Measurements from ENCODE around the gene UBE2QL1.

The UBE2QL1 gene

DNA sequence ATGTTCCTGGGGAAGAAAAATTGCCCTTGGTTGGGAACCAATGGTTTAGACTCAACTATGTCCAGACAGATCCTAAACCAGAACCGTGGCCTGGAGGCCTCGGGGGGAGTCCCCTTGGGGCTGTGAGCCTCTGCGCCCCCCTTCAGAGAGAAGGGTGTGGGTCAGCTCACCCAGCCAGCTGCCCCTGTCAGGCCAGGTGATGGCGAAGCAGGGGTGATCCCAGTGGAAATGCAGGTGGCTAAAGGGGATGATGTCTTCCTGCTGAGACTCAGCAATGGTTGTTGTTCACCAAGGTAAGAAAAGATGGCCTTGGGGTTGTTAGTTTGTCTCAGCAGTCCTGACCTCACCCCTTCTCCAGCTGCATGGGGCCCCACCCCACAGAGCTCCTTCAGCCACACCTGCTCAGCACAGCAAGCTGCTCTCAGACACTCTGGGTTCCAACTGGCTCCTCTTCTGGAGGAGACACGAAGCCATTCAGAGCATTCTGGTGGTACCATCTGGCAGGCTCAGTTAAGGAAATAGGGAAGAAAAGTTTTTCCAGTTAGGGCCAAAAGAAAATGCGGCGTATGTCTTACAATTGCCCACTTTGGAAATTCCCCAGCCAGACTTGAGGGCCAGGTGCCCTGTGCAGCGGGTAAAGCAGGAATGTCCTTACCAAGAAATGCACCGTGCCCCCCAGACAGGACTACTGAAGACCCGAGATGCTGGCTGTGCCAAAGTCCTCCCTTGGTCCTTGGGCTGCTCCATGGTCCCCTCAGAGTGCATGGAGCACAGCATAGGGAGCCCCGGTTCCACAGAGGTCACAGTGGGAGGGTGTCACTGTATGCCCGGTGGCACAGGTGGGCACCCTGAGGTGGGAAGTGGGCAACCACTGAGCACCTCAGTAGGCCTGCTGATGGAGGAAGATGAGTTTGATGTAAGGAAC is 94.0 kb downstream of the UBE2QL1 start:
- no peak overlapping the region for H3K4me3 ChIP-seq (ENCODE audit: low read depth, low read length, poor library complexity, severe bottlenecking)
- H3F3A ChIP-seq (ENCODE audit: insufficient read depth, low read length): no peaks in the 10 kb centered on the region
- H3K79me2 ChIP-seq (ENCODE audit: insufficient read depth, low read length): no peaks in the 10 kb centered on the region
- no peak overlapping the region for H3K27ac ChIP-seq (ENCODE audit: low read depth, low read length, poor library complexity, severe bottlenecking)
- no peaks in the 10 kb centered on the region for H3K9me2 ChIP-seq (ENCODE audit: low read depth, low read length)
- no peaks in the 10 kb centered on the region for H3K36me3 ChIP-seq (ENCODE audit: insufficient read depth, low read length)
- H3K27me3 ChIP-seq (ENCODE audit: insufficient read depth, low read length): 0 out of 2 replicates have a peak, but pooled peaks cover 4% of the 10 kb centered on the region
- H2AFZ ChIP-seq (ENCODE audit: low read length): no peak overlapping the region
- no peak overlapping the region for H3K9ac ChIP-seq (ENCODE audit: low read length)
- H3K4me1 ChIP-seq (ENCODE audit: insufficient read depth, low read length, severe bottlenecking): no peaks in the 10 kb centered on the region
- TF ChIP-seq, protein P1, sequence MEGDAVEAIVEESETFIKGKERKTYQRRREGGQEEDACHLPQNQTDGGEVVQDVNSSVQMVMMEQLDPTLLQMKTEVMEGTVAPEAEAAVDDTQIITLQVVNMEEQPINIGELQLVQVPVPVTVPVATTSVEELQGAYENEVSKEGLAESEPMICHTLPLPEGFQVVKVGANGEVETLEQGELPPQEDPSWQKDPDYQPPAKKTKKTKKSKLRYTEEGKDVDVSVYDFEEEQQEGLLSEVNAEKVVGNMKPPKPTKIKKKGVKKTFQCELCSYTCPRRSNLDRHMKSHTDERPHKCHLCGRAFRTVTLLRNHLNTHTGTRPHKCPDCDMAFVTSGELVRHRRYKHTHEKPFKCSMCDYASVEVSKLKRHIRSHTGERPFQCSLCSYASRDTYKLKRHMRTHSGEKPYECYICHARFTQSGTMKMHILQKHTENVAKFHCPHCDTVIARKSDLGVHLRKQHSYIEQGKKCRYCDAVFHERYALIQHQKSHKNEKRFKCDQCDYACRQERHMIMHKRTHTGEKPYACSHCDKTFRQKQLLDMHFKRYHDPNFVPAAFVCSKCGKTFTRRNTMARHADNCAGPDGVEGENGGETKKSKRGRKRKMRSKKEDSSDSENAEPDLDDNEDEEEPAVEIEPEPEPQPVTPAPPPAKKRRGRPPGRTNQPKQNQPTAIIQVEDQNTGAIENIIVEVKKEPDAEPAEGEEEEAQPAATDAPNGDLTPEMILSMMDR (IDR thresholded peaks at IDR 0.05; ENCODE audit: low read length): no peak
- TF ChIP-seq EZH2 (IDR thresholded peaks at IDR 0.05; ENCODE audit: borderline replicate concordance, low read length): no peak
- H3K4me2 ChIP-seq (ENCODE audit: low read length): no peak overlapping the region
- no peaks in the 10 kb centered on the region for H4K20me1 ChIP-seq (ENCODE audit: insufficient read depth, low read length)
- no peaks in the 10 kb centered on the region for H3K9me3 ChIP-seq (ENCODE audit: low read length)

DNA sequence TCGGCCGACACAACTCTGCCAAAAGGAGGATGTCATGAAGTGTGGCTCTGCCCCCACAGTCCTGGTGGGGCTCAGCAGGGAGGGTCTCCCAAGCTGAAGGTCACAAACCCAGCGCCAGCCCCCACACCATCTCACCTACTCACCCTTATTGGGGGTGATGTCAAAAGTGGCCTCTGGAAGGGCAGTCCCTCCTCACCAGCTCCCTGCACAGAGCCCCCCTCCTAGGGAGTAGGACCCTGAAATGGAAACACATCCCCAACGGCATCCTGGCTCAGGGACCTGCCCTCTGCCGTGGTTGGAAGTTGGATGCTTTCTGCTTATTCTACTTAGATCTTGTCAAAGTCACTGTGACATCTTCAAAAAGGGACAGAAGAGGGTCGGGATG is 94.7 kb downstream of the UBE2QL1 start:
- H3K9me2 ChIP-seq (ENCODE audit: low read depth, low read length): no peaks in the 10 kb centered on the region
- no peaks in the 10 kb centered on the region for H3K79me2 ChIP-seq (ENCODE audit: insufficient read depth, low read length)
- H3K4me3 ChIP-seq (ENCODE audit: low read depth, low read length, poor library complexity, severe bottlenecking): no peak overlapping the region
- H3K4me2 ChIP-seq (ENCODE audit: low read length): no peak overlapping the region
- H3K27me3 ChIP-seq (ENCODE audit: insufficient read depth, low read length): 0 out of 2 replicates have a peak, but pooled peaks cover 4% of the 10 kb centered on the region
- no peak overlapping the region for H3K9ac ChIP-seq (ENCODE audit: low read length)
- no peaks in the 10 kb centered on the region for H3K4me1 ChIP-seq (ENCODE audit: insufficient read depth, low read length, severe bottlenecking)
- no peaks in the 10 kb centered on the region for H3K9me3 ChIP-seq (ENCODE audit: low read length)
- H3F3A ChIP-seq (ENCODE audit: insufficient read depth, low read length): no peaks in the 10 kb centered on the region
- TF ChIP-seq EZH2 (IDR thresholded peaks at IDR 0.05; ENCODE audit: borderline replicate concordance, low read length): no peak
- TF ChIP-seq, protein P1 (IDR thresholded peaks at IDR 0.05; ENCODE audit: low read length): no peak
- no peak overlapping the region for H2AFZ ChIP-seq (ENCODE audit: low read length)
- no peak overlapping the region for H3K27ac ChIP-seq (ENCODE audit: low read depth, low read length, poor library complexity, severe bottlenecking)
- no peaks in the 10 kb centered on the region for H4K20me1 ChIP-seq (ENCODE audit: insufficient read depth, low read length)
- no peaks in the 10 kb centered on the region for H3K36me3 ChIP-seq (ENCODE audit: insufficient read depth, low read length)

DNA sequence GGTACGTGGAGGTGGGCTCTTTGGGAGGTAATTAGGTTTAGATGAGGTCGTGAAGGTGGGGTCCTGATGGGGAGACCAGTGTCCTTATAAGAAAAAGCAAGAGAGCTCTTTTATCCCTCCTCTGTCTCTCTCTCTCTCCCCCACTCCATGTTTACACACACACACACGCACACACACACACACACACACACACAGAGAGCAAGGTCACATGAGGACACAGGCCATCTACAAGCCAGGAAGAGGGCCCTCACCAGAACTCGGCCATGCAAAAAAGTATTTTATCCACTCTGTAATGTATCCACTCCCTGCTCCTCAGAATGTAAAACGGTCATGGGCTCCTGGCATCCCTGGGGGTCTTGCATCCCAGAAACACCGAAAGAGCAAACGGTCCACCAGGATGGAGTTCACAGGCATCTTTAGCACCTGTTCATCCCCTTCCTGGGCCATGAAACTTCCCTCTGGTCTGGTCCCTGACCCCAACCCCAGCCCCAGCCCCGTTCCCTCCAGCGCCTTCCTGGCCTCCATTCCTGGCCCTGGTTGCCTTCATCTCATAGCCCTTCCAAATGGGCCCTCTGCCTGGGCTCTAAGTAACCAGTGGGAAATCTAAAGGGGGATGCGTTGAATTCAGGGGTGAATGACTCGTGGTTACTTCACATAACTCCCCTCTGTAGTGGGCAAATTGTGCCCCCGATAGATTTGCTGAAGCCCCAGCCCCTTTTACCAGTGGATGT is 95.3 kb downstream of the UBE2QL1 start:
- no peaks in the 10 kb centered on the region for H4K20me1 ChIP-seq (ENCODE audit: insufficient read depth, low read length)
- no peaks in the 10 kb centered on the region for H3K9me3 ChIP-seq (ENCODE audit: low read length)
- H3K27ac ChIP-seq (ENCODE audit: low read depth, low read length, poor library complexity, severe bottlenecking): no peak overlapping the region
- H3K79me2 ChIP-seq (ENCODE audit: insufficient read depth, low read length): no peaks in the 10 kb centered on the region
- H3K4me2 ChIP-seq (ENCODE audit: low read length): no peak overlapping the region
- no peak overlapping the region for H3K9ac ChIP-seq (ENCODE audit: low read length)
- H3K27me3 ChIP-seq (ENCODE audit: insufficient read depth, low read length): 0 out of 2 replicates have a peak, but pooled peaks cover 4% of the 10 kb centered on the region
- no peak overlapping the region for H3K4me3 ChIP-seq (ENCODE audit: low read depth, low read length, poor library complexity, severe bottlenecking)
- H3K36me3 ChIP-seq (ENCODE audit: insufficient read depth, low read length): no peaks in the 10 kb centered on the region
- H3K9me2 ChIP-seq (ENCODE audit: low read depth, low read length): no peaks in the 10 kb centered on the region
- TF ChIP-seq, protein P1 (IDR thresholded peaks at IDR 0.05; ENCODE audit: low read length): no peak
- TF ChIP-seq EZH2 (IDR thresholded peaks at IDR 0.05; ENCODE audit: borderline replicate concordance, low read length): no peak
- no peak overlapping the region for H2AFZ ChIP-seq (ENCODE audit: low read length)
- H3F3A ChIP-seq (ENCODE audit: insufficient read depth, low read length): no peaks in the 10 kb centered on the region
- H3K4me1 ChIP-seq (ENCODE audit: insufficient read depth, low read length, severe bottlenecking): no peaks in the 10 kb centered on the region

All from OCI-LY1 (cell line).